HL-60/S4 treated with phorbol 12-myristate 13-acetate at 8.2 ng/mL for 4 days and 3 days (cell line): Measurements from ENCODE around the gene SDK1.

Experiments used
- in situ Hi-C: fragments of 300-500 bp; cut with MboI; formaldehyde crosslinking; loops from 2 replicates; pipeline ENCODE4 v1.15.0; 2022; ENCODE audit warnings: low sequenced_read_pairs

The SDK1 gene

DNA sequence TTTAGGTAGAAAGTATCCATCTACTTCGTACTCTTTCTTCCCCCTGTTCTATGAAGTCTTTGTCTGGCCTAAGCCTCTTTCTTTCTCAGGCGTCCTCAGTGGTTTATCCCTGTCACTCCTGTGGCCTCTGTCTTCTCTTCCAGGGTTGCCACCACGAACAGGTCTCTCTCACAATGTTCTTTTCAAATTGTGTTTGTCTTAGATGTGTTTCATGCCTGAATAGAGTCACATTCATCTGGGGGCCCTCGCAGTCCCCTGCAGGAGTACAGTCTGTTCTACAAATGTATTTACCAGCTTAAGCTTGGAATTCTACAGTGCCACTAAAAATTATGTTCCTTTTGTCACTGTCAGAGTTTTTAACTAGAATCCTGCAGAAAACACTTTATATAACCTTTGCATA is 700.7 kb downstream of the SDK1 start:
- in situ Hi-C loops, result no loop called here

DNA sequence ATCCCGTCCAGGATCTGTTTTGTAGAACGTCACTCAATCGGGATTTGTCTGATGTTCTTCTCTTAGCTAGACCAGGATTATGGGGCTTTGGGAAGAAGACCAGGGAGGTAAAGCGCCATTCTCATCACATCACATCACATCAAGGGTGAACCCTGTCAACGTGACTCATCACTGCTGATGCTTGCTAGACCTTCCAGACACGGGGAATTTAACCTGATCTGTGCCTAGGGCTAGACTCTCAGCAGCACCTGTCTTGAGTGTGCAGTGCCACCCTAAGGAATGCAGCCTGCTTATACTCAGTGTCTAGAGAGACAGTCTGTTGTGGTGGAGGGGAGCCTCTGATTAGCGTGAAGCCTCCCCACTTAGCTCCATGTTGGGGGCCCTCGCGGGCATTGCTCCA is 702.5 kb downstream of the SDK1 start:
- in situ Hi-C loops, result no loop called here

DNA sequence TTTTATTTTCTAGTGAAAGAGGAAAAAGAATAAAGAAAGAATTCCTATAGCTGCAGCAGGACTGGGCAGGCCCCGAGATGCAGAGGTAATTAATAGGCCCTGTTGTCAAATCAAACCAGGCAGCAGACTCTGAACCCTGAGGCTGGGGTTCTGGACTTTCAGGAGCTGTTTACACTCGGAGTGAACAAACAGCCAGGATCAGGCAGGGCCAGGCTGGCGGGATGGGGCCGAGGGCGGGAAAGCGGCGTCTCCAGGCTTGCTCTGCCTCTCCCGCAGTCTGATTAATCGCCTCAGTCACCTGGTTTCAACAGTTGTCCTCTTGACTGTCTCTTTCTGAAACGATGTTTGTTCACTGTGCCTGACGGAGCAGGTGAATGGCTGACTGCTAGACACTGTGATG is 705.6 kb downstream of the SDK1 start:
- in situ Hi-C loops, result no loop called here

DNA sequence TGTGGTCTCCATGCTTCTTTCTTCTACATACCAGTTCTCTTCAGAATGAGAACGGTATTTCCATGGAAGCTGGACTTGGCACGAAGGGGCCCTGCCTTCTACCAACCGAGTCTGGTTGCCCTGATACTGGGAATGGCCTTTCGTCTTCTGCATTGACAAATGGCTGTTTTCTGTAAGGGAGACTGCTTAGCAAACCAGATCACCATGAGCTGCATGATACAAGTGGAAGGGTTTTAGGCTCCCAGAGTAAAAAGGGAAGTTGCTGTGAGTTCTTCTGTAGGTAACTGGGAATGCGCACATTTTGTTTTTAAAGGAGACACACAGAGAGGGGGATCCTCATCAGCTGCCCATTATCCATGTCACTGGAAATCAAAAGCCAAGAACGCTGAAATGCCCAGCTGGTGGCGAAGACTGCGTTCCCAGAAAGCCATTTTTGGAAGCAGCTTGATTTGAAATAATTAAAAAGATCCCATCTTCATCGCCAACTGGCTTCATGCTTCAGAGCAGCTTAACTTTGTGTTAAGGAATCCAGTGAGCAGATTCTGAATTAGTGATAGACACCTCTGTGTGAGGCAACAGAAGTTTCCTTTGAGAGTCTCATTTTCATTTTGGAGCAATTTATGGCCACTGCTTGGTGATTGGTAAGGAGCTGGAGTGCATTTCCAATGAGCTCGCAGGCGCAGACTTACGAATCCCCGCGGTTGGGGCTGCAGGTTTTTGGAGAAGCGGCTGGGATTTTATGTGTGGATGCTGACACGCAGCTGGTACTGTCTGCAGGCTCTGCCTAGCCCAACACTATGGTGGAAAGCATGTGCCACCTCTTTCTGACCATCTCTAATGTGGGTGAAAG is 708.4 kb downstream of the SDK1 start:
- in situ Hi-C loops, result no loop called here

DNA sequence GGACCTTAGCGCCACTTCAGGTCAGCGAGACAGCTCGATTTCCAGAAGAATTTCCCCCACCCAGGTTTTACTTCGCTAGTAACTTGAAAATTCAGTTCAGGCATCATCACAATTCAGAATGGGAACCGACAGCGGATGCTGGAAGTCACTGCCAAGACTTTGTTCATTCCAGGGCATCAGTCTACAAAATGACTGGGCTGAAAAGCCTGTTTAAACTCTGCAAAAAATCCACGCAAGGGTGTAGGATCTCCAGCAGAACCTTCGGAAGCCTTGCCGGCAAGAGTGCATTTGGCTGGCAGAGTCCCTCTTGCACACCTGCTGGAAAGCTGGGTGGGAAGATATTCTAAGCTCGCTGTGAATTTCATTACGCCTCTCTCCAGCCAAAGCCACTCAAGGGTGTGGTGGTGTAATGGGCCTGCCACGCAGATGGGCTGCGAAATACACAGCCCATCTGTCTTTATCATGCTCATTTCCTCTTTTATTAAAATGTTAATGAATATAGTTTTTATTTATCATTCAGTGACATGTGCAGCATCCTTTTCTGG is 709.1 kb downstream of the SDK1 start:
- in situ Hi-C loops, result no loop called here

DNA sequence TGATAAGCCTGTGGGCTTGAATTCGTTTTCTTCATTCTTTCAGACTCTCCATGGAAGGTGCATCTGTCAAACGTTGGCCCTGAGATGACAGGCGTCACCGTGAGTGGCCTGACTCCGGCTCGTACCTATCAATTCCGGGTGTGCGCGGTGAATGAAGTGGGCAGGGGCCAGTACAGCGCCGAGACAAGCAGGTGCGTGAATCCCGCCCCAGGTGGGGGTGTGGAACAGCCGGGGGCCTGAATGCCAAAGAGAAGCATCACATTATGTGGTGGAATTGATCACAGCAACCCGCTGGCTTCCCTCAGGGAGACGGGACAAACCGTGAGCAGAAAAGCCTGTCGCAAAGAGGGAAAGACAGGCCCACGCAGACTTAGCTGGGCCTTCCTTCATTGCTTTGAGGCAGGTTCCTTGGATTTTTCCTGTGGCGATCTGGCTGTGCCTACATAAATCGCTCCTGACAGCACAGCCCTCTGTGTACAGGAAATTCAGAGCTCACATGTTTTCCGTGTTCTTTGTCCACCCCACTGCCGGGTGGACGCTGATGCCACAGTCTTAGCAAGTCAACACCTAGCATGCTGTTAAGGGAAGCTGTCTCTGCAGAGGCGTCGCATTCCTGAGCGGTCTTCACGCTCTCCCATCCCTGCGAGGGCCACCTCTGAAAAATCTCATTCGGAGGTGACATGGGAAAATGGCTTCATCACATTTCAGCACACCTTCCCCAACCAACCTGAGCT is 710.0 kb downstream of the SDK1 start:
- in situ Hi-C loops, result no loop called here

DNA sequence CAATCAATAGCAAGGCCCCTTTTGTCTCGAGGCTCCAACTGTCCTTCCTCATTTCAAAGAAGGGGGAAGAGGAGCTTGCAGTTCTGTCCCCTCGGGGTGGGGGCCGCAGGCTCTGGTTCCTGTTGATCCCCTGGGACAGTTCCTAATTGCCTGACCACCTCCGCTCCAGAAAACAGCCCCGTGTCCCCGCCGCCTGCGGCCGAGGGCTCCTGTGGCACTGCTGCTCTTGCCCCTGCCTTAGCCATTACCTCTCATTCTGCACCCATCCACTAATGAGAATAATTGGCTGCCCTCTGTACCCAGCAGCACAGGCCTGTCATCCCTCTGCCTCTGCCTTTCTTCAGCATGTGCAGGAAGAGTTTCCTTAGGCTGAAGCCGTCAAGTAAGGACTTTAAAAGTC is 712.7 kb downstream of the SDK1 start:
- in situ Hi-C loops, result no loop called here

DNA sequence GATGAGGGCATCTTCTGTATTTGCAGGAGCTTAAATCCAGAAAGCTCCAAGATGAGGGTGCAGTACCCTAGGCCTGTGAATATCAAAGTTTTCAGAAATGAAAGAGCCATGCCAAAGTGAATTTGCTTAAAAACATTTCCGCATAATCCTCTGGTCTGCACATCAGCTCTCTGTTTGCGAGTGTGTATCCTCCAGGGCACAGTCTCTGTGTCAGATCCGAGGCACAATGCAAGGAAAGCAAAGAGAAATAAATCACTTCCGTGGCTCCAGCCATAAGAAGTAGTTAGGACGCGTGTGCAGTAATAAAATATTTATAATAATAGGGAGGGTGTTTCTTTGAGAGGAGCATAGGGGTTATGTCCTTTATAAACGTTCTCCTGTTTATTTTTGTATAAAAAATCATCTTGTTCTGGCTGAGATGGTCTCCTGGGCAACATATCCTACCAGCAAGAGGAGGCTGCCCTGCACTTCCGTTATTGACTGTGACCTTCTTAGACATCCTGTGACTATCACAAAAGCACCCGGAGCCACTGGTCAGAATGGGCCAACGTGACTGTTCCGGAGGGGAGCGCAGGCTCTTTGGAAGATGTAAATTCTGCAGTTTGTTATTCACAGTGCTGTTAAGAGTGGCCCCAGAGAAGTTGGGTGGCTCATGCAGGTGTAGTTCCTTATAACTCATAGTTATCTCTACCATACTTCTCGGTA is 713.4 kb downstream of the SDK1 start:
- in situ Hi-C loops, result no loop called here

DNA sequence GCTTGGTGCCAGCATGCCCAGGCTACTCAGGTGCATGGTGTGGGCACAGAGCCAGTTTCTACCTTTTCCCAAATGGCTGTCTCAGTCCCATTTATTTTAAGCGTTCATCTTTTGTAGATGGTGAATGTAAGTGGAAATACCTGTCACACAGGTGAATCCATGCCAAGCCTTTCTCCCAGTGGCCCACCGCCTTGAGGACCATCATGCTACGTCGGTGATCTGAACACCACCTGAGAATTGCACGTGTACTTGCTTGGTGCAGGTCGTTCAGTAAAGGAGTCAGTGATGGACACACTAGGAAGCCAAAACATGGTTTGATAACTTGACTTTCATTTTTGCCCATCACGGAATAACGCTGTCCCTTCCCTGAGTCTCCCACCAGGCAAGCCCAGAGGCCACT is 714.3 kb downstream of the SDK1 start:
- in situ Hi-C loops, result no loop called here

DNA sequence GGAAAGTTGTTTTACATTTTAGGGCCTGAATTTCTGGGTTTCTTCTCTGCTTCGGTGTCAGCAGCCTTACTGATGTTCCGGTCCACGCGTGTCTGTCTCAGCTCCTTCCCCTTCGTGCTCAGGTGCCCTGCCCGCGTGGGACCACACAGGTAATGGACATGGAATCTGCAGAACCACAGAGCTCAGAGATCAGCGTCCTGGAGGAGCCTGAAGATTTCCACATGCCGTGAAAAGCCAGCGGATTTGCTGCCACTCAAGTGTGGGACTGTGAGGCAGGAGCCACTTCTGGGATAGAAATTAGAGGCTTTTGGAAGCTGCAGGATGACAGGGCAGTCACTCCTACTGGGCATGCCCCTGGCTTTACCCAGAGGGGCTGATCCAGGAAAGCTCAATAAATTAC is 714.9 kb downstream of the SDK1 start:
- in situ Hi-C loops, result no loop called here

DNA sequence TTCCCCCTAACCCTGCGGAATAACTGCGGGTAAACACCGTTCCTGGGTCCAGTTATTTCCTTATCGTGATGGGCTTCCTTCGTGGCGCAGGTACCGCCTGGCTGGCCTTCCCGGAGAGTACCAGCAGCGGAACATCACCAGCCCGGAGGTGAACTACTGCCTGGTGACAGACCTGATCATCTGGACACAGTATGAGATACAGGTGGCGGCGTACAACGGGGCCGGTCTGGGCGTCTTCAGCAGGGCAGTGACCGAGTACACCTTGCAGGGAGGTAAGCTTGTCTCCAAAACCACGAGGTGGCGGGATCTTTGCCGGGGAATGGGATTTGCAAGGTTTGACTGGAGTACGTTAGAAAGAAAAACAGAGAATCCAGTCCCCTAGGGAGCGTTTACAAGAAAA is 716.0 kb downstream of the SDK1 start:
- in situ Hi-C loops, result no loop called here

DNA sequence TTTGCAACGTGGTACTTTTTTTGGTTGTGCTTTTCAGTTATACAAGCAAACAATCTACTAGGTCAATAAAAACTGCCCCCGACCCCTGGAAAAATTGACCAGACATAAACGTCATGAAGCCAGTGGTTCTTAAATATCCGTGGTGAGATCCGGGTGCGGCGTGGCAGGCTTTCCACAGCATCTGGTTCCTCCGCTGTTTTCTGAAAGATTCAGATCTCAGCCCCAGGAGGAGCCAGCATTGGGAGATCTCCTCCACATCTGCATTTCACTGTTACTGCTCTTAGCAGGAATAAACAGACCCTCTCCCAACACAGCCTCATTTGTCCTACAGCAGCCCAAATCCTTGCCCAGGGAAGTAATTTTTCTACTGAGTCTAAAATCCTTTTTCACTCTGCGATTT is 716.7 kb downstream of the SDK1 start:
- in situ Hi-C loops, result no loop called here

DNA sequence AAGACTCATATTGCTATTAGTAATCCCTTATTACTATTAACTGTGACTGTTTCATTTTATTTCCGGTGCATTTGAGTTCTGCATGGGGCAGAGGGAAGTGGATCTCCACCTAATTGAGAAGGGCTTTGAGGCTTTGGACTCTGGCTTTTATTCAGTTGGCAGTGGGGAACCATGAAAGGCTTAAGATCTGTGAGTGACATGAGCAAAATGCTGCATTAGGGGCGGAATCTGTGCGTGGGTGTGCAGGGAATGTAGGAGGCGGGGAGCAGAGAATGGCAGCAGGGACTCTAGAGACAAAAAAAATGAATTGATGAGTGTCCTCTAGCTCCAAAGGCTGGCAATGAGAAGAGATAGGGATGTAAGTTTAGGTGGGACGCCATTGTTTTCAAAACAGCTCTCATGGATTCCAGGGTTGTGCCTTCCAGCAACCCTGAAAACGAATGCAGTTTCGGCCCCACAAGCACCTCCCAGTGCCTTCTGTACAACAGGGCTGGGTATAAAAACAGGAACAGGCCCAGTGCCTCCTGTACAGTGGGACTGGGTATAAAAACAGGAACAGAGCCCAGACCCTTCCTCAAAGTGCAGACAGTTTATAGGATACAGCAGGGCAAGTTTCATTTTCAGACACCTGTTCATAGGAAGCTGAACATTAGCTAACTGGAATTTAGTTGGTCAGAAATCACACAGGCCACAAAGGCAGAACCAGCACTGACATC is 717.7 kb downstream of the SDK1 start:
- in situ Hi-C loops, result no loop called here

DNA sequence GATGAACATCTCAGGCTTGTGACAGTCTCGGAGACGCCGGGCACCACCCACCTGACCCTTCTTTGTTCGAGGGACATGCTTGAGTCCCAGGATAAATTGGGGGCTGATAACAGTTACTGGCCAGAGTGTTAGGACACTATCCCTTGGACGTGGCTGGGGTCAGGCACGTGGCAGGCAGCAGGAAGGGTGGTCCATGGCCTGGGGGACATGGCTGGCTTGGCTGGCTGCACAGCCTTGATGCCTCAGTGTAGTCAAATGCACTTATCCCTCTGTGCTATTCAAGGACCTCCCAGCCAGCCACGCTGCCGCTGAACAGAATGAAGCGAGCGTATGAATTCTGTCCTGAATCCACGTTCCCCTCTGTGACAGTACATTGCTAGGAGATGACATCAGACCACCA is 719.0 kb downstream of the SDK1 start:
- in situ Hi-C loops, result no loop called here

DNA sequence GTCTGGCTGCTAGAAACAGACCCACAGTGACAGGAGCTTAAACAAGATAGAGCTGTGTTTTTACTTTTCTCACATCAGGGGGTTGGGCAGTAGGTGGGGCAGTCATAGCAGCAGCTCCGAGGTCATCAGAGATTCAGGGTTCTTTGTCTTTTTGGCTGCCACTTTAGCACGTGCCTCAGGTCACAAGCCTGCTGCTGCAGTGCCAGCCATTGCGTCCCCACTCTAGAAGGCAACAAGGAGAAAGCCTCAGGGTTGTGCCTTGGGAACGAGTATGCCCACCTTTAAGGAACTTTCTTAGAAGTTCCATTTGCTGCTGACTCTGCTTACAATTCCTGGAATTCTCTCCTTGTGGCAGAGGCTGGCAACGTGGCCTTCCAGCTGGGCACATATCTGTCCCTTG is 720.4 kb downstream of the SDK1 start:
- in situ Hi-C loops, result no loop called here

DNA sequence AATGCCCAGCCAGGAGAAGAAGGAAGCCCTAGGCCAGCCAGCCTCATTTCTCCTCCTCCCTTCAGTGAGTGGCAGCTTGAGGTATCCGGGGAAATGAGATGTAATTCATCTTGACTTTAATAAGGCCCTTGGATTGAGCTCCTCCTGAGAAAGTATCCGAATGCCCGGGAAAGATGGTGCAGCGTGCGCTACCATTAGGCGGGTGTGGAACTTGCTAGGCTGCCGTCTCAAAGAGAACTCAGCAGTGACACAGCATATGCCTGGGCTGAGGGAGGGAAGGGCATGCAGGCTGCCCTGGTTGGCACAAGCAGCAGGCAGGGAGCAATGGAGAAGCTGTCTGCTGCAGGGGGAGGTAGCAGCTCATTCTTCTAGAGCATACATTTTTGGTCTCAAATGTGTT is 721.2 kb downstream of the SDK1 start:
- in situ Hi-C loops, result no loop called here

DNA sequence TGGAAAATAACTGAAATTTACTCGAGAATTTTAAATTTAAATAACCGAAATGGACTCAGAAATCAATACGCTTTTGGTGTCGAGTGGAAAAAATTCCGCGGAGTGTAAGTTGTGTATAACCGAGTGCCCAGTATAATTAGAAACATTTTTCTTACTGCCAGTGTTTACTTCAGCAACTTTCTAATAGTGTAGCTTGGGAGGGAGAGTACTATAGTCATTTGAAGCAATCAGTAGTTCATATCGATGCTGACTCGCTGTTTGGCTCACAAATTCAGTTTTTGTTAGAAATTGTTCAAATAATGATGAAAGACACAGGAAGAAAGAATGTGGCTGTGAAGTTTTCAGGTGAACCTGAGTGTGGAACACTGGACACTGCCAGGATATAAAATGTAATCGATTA is 722.5 kb downstream of the SDK1 start:
- in situ Hi-C loops, result no loop called here

DNA sequence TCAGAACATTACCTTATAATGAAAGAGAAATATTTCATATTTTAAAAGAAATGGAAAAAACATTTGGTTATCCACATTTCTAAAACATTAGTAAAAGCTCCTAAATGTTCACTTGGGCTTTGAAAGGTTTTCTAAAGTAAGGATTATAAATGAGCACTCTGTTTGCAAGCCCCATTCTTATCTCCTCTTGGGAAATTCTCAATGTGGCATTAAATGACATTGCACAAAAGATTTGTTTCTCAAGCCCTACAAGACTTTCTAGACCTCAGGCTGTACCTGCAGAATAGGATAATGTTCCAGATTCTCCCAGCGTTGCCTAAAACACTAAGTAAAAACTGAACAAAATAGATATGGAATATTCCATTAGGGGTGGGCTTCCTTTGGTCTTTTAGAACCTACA is 723.1 kb downstream of the SDK1 start:
- in situ Hi-C loops, result no loop called here

DNA sequence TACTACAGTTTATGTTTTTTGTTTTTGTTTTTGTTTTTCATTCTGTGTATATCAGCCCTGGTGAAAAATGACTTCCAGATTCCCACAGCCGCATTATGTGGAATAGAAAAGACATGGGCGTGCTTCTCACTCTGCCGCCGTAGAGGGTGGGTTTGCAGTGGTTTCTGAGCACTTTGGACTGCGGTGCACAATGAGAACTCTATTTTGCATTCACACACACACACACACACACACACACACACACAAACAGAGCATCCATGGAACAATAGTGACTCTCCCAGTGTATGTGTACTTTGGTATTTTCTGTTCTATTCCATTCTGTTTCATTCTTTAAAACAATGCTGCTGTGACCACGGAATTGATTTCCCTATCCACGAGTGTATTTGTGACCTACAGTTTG is 723.8 kb downstream of the SDK1 start:
- in situ Hi-C loops, result no loop called here

DNA sequence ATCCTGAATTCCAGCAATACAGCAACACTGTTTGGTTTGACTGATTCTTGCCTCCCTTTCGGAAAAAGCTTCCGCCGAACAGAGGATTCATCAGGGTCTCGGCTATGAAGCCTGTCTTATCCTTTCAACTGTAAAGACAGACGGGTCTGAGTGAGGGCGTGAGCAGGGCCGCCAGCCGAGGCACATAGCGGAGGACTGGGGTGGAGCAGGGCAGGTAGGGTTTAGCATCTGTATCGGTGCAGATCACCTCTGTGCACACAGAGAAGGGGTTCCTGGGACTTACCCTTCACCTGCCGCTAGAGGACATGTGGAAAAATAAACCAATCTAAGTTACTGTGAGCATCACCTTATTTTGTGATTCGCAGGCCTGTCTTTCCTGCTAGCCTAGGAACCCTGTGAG is 724.2 kb downstream of the SDK1 start:
- in situ Hi-C loops, result no loop called here
